GM12892 (cell line): Measurements from ENCODE around the gene ATXN1.

Experiments
- POLR2A ChIP-seq: IDR thresholded peaks from 2 replicates; pipeline ENCODE4 v1.6.1; 2011; ENCODE audit warnings: low read depth, low read length, control low read depth
- POLR2AphosphoS5 ChIP-seq: IDR thresholded peaks from 2 replicates; pipeline ENCODE4 v1.6.1; 2011; ENCODE audit warnings: low read depth, low read length, control low read depth
- TAF1 ChIP-seq: IDR thresholded peaks from 2 replicates; pipeline ENCODE4 v1.6.1; 2011; ENCODE audit warnings: low read depth, mild to moderate bottlenecking, control low read depth, low read length, borderline replicate concordance

DNA sequence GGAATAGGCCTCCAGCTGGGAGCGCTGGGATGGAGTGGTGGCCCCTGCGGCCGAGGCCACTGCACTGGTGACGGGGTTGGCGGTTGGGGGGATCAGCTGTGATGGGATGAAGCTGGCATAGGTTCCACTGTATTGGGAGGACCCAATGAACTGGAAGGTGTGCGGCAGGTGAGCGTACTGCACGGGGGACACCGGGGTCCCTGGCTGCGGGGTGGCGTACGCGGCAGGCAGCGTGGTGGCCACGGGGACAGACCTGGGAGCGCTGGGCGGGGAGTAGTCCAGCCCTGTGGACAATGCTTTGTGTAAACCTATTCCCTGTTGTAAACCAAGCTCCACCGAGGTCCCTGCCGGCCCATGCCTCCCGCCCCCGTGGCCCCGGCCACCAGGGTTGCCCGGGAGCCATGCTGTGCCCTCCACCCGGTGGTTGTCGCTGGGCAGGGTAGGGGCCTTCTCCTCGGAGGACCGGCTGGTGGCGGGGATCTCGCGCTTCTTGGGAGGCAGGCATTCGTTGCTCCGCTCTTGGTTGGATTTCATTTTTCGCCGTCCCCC, 433.4 kb downstream of the ATXN1 start:
- TF ChIP-seq TAF1 (no peak), POLR2AphosphoS5 (no peak), POLR2A (no peak)
